BE2C (cell line): Measurements from ENCODE around the gene LRRTM2.

Source experiments
- DNase-seq: peaks from one replicate; pipeline ENCODE4 v3.0.0-alpha.2; 2020
- H3K27me3 ChIP-seq: fragments of 250-450 bp; sonication (Bioruptor Pico); 2 replicates; pipeline ENCODE4 v1.5.1; 2020; ENCODE audit warnings: mild to moderate bottlenecking
- H3K36me3 ChIP-seq: fragments of 250-450 bp; sonication (Bioruptor Pico); 2 replicates; pipeline ENCODE4 v1.5.1; 2020; ENCODE audit warnings: mild to moderate bottlenecking
- H3K4me1 ChIP-seq: fragments of 250-450 bp; sonication (Bioruptor Pico); 2 replicates; pipeline ENCODE4 v1.5.1; 2020
- H3K4me3 ChIP-seq: 2 replicates; pipeline ENCODE4 v1.5.1; 2011; ENCODE audit warnings: low read depth, low read length
- H3K9me3 ChIP-seq: fragments of 250-450 bp; sonication (Bioruptor Pico); 2 replicates; pipeline ENCODE4 v1.5.1; 2020
- TF ChIP-seq, protein P1 (sequence below): IDR thresholded peaks from 2 replicates; pipeline ENCODE4 v1.5.1; 2012; ENCODE audit warnings: mild to moderate bottlenecking, low read depth, low read length

The LRRTM2 gene

GRCh38 chr5:138820695-138821094 lies 54.4 kb downstream of the LRRTM2 start:
- TF ChIP-seq, protein P1, sequence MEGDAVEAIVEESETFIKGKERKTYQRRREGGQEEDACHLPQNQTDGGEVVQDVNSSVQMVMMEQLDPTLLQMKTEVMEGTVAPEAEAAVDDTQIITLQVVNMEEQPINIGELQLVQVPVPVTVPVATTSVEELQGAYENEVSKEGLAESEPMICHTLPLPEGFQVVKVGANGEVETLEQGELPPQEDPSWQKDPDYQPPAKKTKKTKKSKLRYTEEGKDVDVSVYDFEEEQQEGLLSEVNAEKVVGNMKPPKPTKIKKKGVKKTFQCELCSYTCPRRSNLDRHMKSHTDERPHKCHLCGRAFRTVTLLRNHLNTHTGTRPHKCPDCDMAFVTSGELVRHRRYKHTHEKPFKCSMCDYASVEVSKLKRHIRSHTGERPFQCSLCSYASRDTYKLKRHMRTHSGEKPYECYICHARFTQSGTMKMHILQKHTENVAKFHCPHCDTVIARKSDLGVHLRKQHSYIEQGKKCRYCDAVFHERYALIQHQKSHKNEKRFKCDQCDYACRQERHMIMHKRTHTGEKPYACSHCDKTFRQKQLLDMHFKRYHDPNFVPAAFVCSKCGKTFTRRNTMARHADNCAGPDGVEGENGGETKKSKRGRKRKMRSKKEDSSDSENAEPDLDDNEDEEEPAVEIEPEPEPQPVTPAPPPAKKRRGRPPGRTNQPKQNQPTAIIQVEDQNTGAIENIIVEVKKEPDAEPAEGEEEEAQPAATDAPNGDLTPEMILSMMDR: no peak
- H3K27me3 ChIP-seq: no peaks in the 10 kb centered on the region
- DNase-seq: no peak
- H3K36me3 ChIP-seq: peaks cover 6% of the 10 kb centered on the region
- H3K9me3 ChIP-seq: no peaks in the 10 kb centered on the region
- H3K4me3 ChIP-seq: no peak overlapping the region
- H3K4me1 ChIP-seq: peaks cover 13% of the 10 kb centered on the region

GRCh38 chr5:138819081-138819480 lies 56.1 kb downstream of the LRRTM2 start:
- Histone ChIP-seq H3K27me3 (no peaks in the 10 kb centered on the region), H3K36me3 (no peaks in the 10 kb centered on the region; the same call in 1 of the 2 replicates), H3K9me3 (no peaks in the 10 kb centered on the region), H3K4me3 (no peak overlapping the region), H3K4me1 (peaks cover 2% of the 10 kb centered on the region)
- TF ChIP-seq, protein P1: no peak
- no peak for DNase-seq
